ENCODE measurements around the gene OXCT1.

DNA sequence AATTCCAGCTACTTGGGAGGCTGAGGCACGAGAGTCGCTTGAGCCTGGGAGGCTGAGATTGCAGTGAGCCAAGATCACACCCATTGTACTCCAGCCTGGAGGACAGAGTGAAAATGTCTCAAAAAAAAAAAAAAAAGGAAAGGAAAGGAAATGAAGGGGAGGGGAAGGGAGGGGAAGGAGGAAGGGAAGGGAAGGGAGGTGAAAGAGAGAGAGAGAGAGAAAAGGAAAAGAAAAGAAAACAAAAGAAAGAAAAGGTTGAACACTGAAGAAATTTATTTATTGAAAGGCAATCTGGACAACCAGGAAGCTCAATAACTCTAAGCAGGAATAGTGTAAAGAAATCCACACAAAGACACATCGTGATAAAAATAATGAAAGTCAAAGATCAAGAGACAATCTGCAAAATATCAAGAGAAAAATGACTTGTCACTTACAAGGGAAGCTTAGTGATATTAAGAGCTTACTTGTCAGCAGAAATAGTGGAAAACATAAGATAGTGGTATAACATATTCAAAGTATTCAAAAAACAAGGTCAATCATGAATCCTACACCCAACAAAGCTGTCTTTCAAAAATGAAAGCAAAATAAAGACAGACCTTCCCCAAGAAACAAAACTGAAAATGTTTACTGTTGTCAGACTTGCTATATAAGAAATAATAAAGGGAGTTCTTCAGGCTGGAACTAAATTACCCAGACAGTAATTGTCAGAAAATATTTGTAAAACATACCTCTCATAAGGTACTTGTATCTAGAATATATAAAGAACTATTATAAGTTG is 23.0 kb upstream of the OXCT1 start:
- TF ChIP-seq CHD1 (IDR thresholded peaks at IDR 0.05; ENCODE audit: low read depth, low read length) = no peak
- TF ChIP-seq RAD21 (IDR thresholded peaks at IDR 0.05; ENCODE audit: low read length) = no peak
- no peak for TF ChIP-seq SMC3 (IDR thresholded peaks at IDR 0.05; ENCODE audit: low read depth, low read length)
- TF ChIP-seq, protein P1, sequence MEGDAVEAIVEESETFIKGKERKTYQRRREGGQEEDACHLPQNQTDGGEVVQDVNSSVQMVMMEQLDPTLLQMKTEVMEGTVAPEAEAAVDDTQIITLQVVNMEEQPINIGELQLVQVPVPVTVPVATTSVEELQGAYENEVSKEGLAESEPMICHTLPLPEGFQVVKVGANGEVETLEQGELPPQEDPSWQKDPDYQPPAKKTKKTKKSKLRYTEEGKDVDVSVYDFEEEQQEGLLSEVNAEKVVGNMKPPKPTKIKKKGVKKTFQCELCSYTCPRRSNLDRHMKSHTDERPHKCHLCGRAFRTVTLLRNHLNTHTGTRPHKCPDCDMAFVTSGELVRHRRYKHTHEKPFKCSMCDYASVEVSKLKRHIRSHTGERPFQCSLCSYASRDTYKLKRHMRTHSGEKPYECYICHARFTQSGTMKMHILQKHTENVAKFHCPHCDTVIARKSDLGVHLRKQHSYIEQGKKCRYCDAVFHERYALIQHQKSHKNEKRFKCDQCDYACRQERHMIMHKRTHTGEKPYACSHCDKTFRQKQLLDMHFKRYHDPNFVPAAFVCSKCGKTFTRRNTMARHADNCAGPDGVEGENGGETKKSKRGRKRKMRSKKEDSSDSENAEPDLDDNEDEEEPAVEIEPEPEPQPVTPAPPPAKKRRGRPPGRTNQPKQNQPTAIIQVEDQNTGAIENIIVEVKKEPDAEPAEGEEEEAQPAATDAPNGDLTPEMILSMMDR (conservative IDR thresholded peaks at IDR 0.05; ENCODE audit: low read depth, low read length) = no peak
- TF ChIP-seq RCOR1 (IDR thresholded peaks at IDR 0.05; ENCODE audit: insufficient replicate concordance, low read length) = no peak
- no peak for TF ChIP-seq POLR2A (IDR thresholded peaks at IDR 0.05; ENCODE audit: low read depth, low read length)
- TF ChIP-seq NFE2L2 (IDR thresholded peaks at IDR 0.05; ENCODE audit: low read depth, low read length) = no peak
- TF ChIP-seq CEBPB (IDR thresholded peaks at IDR 0.05; ENCODE audit: low read depth, low read length) = no peak
- TF ChIP-seq, protein P2, sequence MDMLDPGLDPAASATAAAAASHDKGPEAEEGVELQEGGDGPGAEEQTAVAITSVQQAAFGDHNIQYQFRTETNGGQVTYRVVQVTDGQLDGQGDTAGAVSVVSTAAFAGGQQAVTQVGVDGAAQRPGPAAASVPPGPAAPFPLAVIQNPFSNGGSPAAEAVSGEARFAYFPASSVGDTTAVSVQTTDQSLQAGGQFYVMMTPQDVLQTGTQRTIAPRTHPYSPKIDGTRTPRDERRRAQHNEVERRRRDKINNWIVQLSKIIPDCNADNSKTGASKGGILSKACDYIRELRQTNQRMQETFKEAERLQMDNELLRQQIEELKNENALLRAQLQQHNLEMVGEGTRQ (IDR thresholded peaks at IDR 0.05; ENCODE audit: low read depth, low read length) = no peak
